LoVo (cell line): ENCODE results near the gene SEMA4F.

Source experiments
- DNase-seq: peaks from one replicate; pipeline ENCODE4 v3.0.0-alpha.2; 2016; ENCODE audit warnings: low spot score

The SEMA4F gene

GRCh38 chr2:74706741-74707140 lies 52.7 kb downstream of the SEMA4F start:
- DNase-seq: no peak

DNA sequence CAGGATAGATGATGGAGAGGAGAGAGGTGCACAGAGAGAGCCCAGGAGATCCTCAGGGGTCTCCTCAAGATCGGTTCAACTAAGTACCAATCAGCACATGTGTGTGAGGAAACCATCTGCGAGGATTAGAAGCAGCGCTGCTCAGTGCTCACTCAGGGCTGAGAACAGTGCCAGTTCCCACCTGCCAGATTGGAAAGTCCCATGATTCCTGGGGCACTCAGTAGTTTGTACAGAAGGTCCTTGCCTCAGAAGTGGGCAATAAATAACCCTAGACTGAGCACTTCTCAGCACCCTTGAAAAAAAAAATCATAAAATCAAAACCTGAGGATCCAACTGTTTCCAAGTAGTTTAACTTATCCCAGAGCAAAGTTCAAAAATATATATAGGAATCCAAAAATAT lies 53.8 kb downstream of the SEMA4F start:
- no peak for DNase-seq

DNA sequence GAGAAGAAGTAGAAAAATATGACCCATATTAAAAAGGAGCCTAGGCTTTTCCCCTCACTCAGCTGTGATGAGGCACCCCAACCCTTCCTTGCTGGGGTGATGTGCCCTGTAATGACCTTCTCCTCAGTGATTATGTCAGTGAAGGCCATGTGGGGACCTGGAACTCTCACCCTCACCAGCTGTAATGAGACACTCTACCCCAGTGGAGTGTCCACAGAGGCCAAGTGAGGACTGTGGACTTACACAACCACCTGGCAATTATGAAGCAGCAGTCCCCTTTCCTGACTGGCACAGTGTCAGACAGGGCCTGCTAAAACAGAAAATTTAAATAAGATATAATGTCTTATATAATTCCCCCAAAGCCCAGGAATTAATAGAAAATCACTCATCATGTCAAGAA lies 54.2 kb downstream of the SEMA4F start:
- DNase-seq: no peak

GRCh38 chr2:74708883-74709282 lies 54.8 kb downstream of the SEMA4F start:
- DNase-seq: no peak

- no peak for DNase-seq
Measured at GRCh38 chr2:74712223-74713053, 58.4 kb downstream of the SEMA4F start.

DNA sequence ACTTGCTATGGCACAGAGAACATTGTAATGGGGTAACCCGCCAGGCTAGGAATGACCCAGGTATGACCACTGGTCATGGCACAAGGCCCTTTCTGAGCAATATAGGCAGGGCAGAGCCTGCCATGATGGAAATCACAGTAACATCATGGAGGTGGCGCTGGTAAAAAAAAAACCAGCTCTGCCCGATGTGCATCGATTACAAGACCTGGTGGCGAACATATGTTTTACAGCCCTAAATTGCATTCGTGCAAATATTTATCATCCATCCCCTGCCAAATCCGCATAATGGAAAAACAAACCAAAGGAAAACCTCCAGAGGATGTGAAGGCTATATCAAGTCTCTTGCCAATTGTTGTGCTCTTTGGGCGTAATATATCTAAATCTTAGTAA lies 60.6 kb downstream of the SEMA4F start:
- DNase-seq: no peak

- peak; percentile 75 for DNase-seq
Measured at GRCh38 chr2:74715081-74715791, 61.2 kb downstream of the SEMA4F start.

GRCh38 chr2:74715880-74716279 lies 61.8 kb downstream of the SEMA4F start:
- DNase-seq: no peak

DNA sequence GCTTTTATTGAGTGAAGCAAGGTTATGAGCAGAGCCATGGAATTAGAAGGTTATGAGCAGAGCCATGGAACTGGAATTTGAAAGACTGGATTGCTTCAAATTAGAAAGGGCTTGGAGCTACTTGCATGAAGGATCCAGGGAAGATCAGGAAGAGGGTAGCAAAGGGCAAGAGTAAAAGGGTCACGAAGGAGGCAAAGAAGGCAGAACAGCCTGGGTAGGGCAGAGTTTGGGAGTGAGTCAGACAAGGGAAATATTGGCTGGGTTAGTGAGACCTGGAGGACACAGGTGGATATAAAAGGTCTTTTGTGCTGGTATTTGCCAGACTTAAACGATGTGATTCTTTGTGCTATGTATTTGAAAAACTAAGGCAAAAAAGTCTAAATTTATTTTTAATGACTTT lies 65.0 kb downstream of the SEMA4F start:
- no peak for DNase-seq

DNA sequence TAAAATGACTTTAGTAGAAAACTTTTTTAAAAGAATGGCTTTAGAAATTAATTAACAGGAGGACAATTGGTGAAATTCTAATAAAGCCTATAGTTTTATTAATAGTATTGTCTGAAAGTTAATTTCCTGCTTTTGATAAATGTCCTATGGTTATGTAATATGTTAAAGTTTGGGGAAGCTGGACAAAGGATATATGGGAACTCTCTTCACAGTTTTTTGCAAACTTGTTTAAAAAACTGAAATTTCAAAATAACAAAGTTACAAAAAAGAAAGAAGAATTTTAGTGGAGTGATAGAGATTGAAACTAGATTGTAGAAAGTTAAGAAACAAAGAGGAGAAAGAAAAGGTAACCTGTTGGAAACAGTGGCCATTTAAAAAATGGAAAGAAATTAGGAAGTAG lies 67.3 kb downstream of the SEMA4F start:
- no peak for DNase-seq

- DNase-seq: no peak
Measured at GRCh38 chr2:74724496-74724895, 70.4 kb downstream of the SEMA4F start.

DNA sequence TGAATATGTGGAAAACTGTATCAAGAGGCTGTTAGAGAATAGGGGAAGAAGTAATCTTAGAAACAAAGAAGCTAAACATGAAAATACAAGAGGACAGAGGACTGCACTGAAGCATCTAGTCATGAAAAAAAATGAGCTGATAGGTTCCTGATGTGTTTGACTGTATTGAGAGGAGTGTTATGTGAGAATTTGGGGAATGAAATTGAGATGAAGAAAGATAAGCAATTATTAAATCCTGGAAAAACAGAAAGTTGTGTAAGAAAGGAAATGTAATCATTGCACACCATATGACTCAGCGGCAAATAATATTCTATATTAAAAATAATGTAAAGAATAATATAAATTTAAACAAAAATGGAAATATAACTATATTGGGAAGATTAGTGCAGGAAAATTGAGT lies 71.2 kb downstream of the SEMA4F start:
- DNase-seq: no peak

DNA sequence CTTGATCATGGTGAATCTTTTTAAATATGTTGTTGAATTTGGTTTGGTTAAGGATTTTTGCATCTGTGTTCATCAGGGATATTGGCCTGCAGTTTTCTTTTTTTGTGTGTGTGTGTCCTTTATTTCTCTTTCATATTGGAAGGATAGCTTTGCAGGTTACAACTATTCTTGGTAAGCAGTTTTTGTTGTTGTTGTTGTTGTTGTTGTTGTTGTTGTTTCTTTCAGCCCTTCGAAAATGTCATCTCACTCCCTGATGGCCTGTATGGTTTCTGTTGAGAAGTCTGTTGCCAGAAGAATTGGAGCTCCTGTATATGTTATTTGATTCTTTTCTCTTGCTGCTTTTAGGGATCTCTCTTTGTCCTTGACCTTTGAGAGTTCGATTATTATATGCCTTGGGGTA lies 74.8 kb downstream of the SEMA4F start:
- no peak for DNase-seq

DNA sequence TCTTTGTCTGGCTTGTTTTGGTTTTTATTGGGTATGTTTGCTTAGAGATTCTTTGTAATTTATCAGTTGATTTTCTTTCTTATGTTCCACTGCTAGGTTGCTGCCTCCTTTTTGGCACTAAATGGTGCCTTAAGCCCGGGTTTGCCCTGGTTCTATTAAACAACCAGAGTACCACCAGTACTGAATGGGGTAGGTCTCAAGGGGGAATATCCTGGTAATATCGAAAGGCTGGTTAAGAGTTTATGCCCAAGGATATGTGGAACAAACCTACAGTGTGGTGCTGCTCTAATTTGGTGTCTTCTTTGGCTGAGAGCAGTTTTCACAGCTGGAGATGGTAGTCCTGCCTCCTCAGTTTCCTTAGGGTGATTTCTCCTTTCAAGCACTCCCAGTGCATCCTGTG lies 76.5 kb downstream of the SEMA4F start:
- DNase-seq: no peak
